Erythroblast (primary cell): Measurements from ENCODE around the gene KIFC3.
A peak's percentile ranks its signal among the peaks of the same experiment; 100 is the strongest.
"Not testable (repeated sequence)": the region's sequence is repeated elsewhere in the genome, so short reads cannot be mapped to it uniquely, and the experiment has no call there.

Source experiments
- DNase-seq, 2 experiments: peaks; one replicate each; lab custom pipeline; 2025; lab: John Stamatoyannopoulos, UW
- GATA1 ChIP-seq: IDR thresholded peaks from 2 replicates; pipeline ENCODE4 v1.6.1; 2011; ENCODE audit warnings: low read depth, mild to moderate bottlenecking, control low read depth, low read length, moderate library complexity
- POLR2A ChIP-seq: IDR thresholded peaks from 2 replicates; pipeline ENCODE4 v1.6.1; 2011; ENCODE audit warnings: mild to moderate bottlenecking, low read length

Gene KIFC3

DNA sequence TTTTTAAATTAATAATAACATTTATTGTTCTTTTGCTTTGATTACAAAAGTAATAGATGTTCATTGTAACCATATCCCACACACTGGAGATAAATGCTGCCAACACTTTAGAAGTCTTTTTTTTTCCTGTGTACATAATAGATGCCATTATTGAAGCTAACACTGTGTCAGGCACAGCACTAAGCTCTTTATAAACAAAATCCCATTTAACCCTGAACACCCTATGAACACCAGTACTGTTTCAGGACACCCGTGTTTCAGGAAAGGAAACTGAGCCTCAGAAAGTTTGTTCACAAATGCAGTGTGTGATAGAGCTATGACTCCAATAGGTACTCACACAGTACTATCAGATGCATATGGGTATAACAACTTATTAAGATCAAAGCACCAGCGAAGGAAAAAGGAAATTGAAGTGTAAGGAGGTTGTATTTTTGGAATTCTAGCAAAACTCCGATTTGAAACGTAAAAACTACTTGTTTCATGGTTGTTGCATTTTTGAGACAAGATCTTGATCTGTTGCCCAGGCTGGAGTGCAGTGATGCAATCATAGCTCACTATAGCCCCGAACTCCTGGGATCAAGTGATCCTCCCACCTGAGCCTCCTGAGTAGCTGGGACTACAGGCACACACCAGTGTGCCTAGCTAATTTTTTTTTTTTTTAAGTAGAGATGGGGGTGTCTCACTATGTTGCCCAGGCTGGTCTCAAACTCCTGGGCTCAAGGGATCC lies 2.0 kb upstream of the KIFC3 start:
- no peak for DNase-seq
- no peak for TF ChIP-seq POLR2A
- TF ChIP-seq GATA1 = no peak

DNA sequence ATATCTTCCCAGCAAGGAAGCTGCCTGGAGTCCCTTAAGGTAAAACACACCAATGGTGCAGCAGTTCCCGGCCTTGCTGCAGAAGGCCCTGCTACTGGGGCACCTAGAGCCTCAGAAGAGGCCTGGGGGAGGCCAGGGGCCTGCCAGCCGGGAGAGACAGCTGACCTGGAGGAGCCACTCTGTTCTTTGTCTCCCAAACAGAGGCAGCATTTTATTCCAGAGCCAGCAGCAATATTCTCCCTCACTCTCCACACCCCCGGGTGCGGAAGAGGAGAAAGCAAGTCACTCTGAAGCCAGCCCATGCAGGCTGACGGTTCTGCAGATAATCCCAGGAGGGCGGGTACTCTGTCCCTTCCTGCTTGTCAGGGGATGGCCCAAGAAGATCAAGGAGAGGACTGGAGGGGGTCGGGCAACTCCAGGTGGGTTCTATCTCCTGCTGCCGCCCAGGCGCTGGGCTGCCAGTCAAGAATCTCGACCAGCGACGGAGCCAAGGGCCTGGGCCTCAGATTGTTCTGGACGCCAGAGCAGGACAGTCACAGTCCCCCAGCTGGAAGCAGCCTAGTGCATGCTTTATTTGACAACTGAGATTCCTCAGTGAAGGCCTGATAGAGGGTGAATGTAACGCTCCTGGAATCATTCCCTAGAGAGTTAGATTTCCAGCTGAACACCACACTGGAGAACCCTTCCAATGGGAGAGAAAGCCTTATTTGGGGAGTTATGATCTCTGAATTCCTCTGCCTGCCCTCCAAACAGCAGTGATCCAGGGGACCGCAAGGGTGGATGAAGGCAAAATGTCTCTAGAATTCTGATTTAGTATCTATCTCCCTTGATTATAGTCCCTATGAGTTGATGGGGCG lies 1.1 kb upstream of the KIFC3 start:
- TF ChIP-seq GATA1 = no peak
- TF ChIP-seq POLR2A = no peak
- no peak for DNase-seq

DNA sequence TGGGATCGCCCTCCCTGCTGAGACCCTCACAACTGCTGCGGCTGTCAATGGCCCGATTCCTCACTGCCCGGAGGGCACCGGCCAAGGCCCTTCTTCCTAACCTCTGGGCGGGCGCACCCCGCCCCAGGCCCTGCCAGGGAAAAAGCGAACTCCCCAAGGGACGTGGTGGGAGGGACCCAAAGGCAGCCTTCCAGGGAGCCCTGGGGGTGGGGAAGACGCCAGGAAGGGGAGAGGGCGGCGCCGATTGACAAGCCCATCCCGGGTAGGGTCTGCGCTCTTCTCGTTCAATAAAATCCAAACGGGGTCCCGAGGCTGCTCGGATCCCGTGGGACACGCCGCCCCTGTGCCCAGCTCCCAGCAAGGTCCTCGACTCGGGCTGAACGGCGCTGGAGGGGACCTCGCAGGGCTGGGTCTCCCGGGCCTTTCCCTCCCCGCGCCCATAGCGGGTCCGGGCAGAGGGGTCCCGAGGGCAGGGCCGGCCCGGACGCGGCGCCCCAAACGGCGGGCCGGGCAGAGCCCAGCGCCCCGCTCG lies 416 bp downstream of the KIFC3 start:
- DNase-seq = no peak
- TF ChIP-seq GATA1 = no peak
- no peak for TF ChIP-seq POLR2A

DNA sequence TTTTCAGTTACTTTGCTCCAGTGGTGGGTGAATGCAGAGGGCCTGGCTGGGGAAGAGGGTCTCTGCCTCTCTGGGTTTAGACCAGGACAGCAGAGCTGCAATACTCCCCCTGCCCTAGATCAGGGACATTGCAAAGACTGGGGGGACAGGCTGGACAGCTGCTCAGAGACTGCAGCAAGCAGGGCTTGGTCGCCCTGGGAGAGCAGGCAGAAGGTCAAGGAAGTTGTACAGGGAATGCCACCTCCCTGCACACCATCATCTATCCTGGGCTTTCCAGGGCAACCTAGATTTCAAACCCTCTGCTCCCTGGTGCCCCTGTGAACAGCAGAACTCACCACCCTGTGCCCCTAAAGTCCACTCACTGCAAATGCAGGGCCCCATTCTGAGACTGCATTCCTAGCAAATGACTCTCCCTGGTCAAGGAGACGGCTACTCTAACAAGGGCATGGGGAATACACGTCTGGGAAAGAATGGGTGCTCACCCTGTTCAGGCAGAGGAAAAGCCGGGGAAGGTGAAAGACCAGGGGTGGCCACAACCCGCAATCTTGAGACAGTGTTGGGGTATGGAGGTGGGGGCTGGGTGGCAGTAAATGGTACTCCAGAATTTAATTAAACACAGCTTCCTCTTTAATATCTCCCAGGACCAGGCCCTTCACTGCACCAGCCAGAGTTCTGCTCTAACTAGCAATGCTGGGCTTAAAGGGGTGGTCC lies 1.0 kb downstream of the KIFC3 start:
- no peak for DNase-seq
- TF ChIP-seq GATA1 = no peak
- TF ChIP-seq POLR2A = no peak

DNA sequence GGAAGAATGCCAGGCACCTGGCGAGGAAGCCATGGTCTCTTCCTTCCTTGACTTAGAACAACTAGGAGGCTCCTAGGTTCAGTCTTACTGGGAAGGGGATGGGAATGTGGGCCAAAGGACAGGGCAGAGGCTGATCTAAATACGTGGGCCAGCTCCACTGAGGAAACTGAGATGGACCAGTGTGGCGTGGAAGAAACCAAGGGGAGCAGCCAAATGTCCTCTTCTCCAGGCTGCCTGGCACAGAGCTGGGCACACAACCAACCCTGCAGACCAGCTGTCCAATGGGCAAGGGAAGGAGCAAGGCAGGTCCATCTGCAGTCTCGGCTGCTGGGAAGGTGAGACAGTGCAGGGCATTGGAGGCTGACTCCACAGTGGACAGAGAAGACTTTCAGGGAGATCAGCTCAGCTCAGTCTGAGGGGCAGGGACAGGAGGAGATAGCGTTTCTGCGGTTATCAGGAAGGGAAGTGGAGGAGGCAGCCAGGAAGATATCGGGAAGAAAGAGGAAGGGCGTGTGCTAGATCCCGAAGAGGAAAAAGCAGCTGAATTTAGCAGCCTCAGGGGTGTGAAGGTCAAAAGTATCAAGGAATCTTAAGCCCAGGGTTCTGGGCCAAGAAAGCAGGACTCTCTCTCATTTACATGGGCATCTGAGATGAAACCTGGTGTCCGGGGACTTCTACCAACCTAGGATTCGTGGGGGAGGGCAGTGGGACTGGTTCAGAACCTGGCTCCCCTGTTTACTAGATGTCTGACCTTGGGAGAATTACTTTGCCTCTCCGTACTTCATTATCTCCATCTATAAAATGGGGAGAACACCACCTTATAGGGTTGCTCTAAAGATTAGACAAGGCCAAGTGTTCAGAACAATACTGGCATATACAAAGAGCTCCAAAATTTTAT lies 1.8 kb downstream of the KIFC3 start:
- no peak for DNase-seq
- no peak for TF ChIP-seq GATA1
- no peak for TF ChIP-seq POLR2A

DNA sequence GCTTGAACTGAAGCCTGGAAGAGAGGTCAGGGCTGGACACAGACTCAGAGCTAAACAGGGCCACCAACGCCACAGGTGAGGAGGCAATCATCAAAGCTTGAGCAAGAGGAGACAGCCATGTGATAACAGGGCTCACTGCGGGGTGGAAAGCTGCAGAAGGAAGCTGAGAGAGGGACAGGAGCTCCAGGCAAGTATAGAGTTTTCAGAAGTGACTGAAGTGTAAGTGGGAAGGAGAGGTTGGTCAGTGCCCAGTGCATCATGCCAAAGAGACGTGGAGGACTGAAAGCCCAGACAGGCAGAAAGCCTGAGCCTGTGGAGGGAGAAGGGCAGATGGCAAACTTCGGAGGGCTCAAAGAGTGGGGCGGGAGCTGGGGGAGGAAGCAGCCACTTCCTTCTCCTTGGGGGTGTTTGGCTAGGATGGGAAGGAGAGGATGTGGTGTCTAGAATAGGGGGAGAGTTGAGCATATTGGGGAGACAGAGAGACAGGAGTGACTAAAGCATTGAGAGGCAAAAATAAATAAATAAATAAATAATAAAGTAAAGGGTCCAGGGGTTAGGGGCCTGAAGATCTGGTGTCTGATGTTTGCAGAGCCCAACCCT lies 2.6 kb downstream of the KIFC3 start:
- no peak for DNase-seq
- no peak for TF ChIP-seq POLR2A

DNA sequence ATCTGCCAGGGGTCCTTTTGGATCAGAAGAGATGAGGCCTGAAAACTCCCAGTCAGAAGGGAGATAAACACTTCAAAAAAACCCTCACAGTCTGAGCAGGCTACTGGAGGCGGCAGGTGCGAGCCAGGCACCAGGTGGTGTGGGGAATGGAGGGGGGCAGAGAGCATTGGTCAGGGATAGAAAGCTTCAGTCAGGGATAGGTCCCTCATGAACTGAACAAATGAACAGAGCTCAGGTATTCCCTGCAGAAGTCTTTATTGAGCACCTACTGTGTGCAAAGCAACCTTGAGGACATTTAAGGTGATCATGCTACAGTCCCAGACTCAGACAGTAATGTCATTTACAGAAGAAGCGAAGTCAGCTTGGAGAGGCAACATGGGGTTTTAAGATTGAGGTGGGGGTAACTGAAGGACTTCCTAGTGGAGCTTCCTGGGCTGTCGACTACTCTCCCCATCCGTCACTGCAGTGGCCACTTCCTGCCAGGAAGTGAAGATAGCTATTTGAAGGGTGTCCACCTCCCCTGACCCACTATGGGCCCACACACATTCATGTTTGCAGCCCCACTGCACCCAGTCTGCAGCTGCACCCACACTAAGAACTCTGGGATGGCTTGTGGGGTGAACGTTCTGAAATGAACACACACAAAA lies 3.2 kb downstream of the KIFC3 start:
- no peak for TF ChIP-seq POLR2A
- no peak for TF ChIP-seq GATA1
- no peak for DNase-seq

DNA sequence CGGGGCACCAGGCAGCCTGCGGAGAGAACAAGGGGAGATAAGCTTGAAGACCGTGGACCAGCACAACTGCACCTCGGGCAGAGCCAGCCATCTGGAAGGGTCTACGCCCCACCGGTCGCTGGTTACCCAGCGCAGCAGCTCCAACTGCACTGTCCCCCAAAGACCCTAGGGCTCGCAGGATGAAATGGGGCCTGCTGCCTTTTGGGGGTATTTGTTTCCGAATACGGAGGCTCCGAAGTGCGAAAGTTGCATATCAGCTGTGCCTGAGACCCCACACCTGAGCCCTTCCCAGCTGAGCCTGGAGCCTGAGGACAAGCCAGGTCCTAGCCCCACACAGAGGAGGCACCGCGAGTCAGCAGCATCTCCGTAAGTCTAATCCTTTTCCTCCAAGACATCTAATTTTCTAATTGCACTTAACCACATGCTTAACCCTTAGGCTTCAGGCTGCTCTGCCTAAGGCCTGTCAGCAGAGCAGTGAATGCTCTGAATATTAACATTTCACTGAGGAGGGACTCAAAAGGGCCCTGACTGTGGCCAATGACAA lies 4.0 kb downstream of the KIFC3 start:
- TF ChIP-seq GATA1 (no peak), POLR2A (no peak)

DNA sequence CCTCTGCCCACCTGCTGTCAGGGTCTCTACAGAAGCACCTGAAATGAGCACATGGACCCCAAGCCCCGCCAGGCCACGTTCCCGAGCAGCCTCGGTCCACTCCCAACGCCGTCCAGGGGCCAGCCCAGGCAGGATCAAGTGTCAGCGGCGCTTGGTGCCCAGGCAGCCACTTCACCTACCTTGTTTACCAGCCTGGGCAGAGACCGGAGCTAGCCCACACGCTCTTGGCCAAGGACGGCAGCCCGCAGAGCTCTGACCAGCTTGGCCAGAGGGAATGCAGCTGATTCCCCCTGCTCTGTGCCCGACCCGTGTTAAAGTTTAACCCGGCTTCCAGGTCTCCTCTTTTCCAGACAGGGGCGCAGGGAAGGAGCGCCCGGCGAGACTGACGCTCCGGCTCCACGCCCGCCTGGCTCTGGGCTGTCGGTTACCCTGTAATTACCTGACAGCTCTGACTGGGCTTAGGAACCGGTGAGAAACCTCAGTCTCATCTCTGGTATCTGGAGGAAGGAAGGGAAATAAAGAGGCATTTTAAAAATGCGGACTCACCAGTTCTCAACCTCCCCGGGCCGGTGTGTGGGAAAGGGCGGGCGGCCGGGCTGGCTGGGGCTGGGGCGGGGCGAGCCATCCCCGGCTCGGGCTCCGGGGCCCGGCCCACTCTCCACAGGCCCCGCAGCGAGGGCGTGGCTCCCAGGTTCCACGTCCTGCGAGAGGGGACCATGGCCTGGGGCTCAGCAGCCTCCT lies 4.6 kb downstream of the KIFC3 start:
- no peak for DNase-seq
- no peak for TF ChIP-seq POLR2A
- TF ChIP-seq GATA1 = no peak

More for the DNA sequence above, 4.0 kb downstream of the KIFC3 start:
- no peak for DNase-seq

DNA sequence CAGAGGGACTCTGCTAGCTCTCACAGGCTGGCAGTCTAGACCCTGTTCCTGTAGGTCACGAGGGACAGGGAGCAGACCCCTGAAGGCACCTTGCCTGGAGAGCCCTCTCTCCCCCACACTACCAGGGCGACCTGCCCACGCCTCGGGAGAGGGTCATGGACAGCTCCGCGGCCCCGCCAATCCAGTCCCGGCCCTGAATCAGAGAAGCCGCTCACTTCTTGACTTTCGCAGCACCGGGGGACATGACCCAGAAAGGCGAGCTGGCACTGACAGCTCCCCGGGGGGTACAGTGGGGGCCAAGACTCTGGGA lies 5.1 kb downstream of the KIFC3 start:
- no peak for TF ChIP-seq GATA1
- TF ChIP-seq POLR2A = no peak
- DNase-seq = no peak

DNA sequence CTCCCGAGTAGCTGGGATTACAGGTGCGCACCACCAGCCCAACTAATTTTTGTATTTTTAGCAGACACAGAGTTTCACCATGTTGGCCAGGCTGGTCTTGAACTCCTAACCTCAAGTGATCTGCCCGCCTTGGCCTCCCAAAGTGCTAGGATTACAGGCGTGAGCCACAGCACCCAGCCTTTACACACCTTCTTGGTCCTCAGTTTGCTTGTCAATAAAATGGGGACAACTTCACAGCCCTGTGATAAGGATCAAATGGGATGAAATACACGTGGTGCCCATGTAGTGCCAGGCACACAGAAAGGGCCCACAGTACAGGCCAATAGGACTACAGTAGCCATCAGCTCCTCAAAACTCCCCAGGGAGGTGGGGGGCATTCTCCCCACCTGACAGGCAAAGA lies 6.3 kb downstream of the KIFC3 start:
- DNase-seq = not testable (repeated sequence)

DNA sequence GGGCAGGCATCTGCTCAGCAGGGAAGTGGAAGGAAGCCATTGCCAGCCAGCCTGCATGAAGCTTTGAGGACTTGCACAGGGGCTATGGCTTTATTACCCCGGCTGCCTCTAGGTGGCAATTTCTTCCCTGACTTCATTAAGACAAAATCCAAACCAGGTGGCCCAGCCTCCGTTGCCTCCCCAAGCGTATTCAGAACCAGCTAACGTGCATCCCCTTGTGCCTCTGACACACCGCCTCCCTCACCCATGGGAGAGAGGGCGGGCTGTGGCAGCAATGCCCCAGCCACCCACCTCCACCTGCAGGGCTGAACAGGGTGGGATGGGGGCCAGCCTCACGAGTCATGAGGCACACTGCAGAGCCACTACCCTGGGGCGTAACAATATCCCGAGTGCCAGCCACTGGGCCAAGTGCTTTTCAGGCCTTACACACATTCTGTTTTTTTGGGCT lies 6.8 kb downstream of the KIFC3 start:
- no peak for TF ChIP-seq POLR2A
- no peak for TF ChIP-seq GATA1
- peak; percentile 39 to 45 for DNase-seq
